ENCODE results near the gene MAP3K20.

MAP3K20 gene

GRCh38 chr2:173153301-173153885, 77.7 kb downstream of the MAP3K20 start:
- Histone ChIP-seq H3K9me3 (ENCODE audit: insufficient read depth, low read length, severe bottlenecking) (no peaks in the 10 kb centered on the region), H3K4me1 (ENCODE audit: insufficient read depth, low read length) (no peaks in the 10 kb centered on the region), H3K4me2 (ENCODE audit: insufficient read depth, low read length) (no peak overlapping the region), H3K79me2 (ENCODE audit: insufficient read depth, low read length) (peaks cover 6% of the 10 kb centered on the region; the same call in 1 of the 2 replicates), H3K9ac (ENCODE audit: low read depth, low read length) (no peak overlapping the region), H3K27me3 (ENCODE audit: insufficient read depth, low read length, poor library complexity) (no peaks in the 10 kb centered on the region), H3K27ac (ENCODE audit: low read length) (no peak overlapping the region), H3K36me3 (ENCODE audit: insufficient read depth, low read length) (no peaks in the 10 kb centered on the region; the same call in 1 of the 2 replicates), H4K20me1 (ENCODE audit: insufficient read depth, low read length) (no peaks in the 10 kb centered on the region; the same call in 1 of the 2 replicates), H2AFZ (ENCODE audit: low read depth, low read length) (no peak overlapping the region), H3K4me3 (ENCODE audit: low read depth in 1 of 2, low read length in 2 of 2) (no peak overlapping the region)
- DNase-seq (no peak), ATAC-seq (ENCODE audit: insufficient read depth, low read depth) (no peak)
- no peak for TF ChIP-seq CTCF (IDR thresholded peaks at IDR 0.05; ENCODE audit: borderline replicate concordance, extremely low read depth, low read length, poor library complexity, severe bottlenecking)

- no peak overlapping the region for H3K9ac ChIP-seq (ENCODE audit: low read depth, low read length)
Observed at GRCh38 chr2:173157676-173158293, 82.1 kb downstream of the MAP3K20 start.

GRCh38 chr2:173159791-173160463, 84.3 kb downstream of the MAP3K20 start:
- no peak overlapping the region for H2AFZ ChIP-seq (ENCODE audit: low read depth, low read length)
- TF ChIP-seq EZH2 (IDR thresholded peaks at IDR 0.05; ENCODE audit: borderline replicate concordance, low read depth, low read length, severe bottlenecking) (no peak), CTCF (IDR thresholded peaks at IDR 0.05; ENCODE audit: borderline replicate concordance, extremely low read depth, low read length, poor library complexity, severe bottlenecking) (no peak)
- H3K79me2 ChIP-seq (ENCODE audit: insufficient read depth, low read length): 0 out of 2 replicates have a peak, but pooled peaks cover 2% of the 10 kb centered on the region
- H4K20me1 ChIP-seq (ENCODE audit: insufficient read depth, low read length): peaks cover 4% of the 10 kb centered on the region; the same call in 1 of the 2 replicates
- no peaks in the 10 kb centered on the region for H3K9me3 ChIP-seq (ENCODE audit: insufficient read depth, low read length, severe bottlenecking)
- H3K4me1 ChIP-seq (ENCODE audit: insufficient read depth, low read length): no peaks in the 10 kb centered on the region
- no peaks in the 10 kb centered on the region for H3K36me3 ChIP-seq (ENCODE audit: insufficient read depth, low read length)
- H3K27me3 ChIP-seq (ENCODE audit: insufficient read depth, low read length, poor library complexity): no peaks in the 10 kb centered on the region
- no peak overlapping the region for H3K4me2 ChIP-seq (ENCODE audit: insufficient read depth, low read length)
- ATAC-seq (ENCODE audit: insufficient read depth, low read depth) (no peak), DNase-seq (no peak)
- H3K9ac ChIP-seq (ENCODE audit: low read depth, low read length): no peak overlapping the region
- H3K27ac ChIP-seq (ENCODE audit: low read length): no peak overlapping the region
- H3K4me3 ChIP-seq (ENCODE audit: low read depth in 1 of 2, low read length in 2 of 2): no peak overlapping the region

More at GRCh38 chr2:173157676-173158293, 82.1 kb downstream of the MAP3K20 start:
- no peak for TF ChIP-seq CTCF (IDR thresholded peaks at IDR 0.05; ENCODE audit: borderline replicate concordance, extremely low read depth, low read length, poor library complexity, severe bottlenecking)
- TF ChIP-seq EZH2 (IDR thresholded peaks at IDR 0.05; ENCODE audit: borderline replicate concordance, low read depth, low read length, severe bottlenecking): no peak
- H3K4me3 ChIP-seq (ENCODE audit: low read depth in 1 of 2, low read length in 2 of 2): no peak overlapping the region
- no peaks in the 10 kb centered on the region for H3K27me3 ChIP-seq (ENCODE audit: insufficient read depth, low read length, poor library complexity)
- H2AFZ ChIP-seq (ENCODE audit: low read depth, low read length): no peak overlapping the region
- no peak for DNase-seq
- H3K79me2 ChIP-seq (ENCODE audit: insufficient read depth, low read length): peaks cover 4% of the 10 kb centered on the region; the same call in 1 of the 2 replicates
- H4K20me1 ChIP-seq (ENCODE audit: insufficient read depth, low read length): peaks cover 4% of the 10 kb centered on the region; the same call in 1 of the 2 replicates
- ATAC-seq (ENCODE audit: insufficient read depth, low read depth): no peak
- no peak overlapping the region for H3K4me2 ChIP-seq (ENCODE audit: insufficient read depth, low read length)
- H3K4me1 ChIP-seq (ENCODE audit: insufficient read depth, low read length): no peaks in the 10 kb centered on the region
- H3K27ac ChIP-seq (ENCODE audit: low read length): no peak overlapping the region
- no peaks in the 10 kb centered on the region for H3K9me3 ChIP-seq (ENCODE audit: insufficient read depth, low read length, severe bottlenecking)
- no peaks in the 10 kb centered on the region; the same call in 1 of the 2 replicates for H3K36me3 ChIP-seq (ENCODE audit: insufficient read depth, low read length)

All from DND-41 (cell line).